ENCODE data around the gene DNAJA4.

Gene DNAJA4

DNA sequence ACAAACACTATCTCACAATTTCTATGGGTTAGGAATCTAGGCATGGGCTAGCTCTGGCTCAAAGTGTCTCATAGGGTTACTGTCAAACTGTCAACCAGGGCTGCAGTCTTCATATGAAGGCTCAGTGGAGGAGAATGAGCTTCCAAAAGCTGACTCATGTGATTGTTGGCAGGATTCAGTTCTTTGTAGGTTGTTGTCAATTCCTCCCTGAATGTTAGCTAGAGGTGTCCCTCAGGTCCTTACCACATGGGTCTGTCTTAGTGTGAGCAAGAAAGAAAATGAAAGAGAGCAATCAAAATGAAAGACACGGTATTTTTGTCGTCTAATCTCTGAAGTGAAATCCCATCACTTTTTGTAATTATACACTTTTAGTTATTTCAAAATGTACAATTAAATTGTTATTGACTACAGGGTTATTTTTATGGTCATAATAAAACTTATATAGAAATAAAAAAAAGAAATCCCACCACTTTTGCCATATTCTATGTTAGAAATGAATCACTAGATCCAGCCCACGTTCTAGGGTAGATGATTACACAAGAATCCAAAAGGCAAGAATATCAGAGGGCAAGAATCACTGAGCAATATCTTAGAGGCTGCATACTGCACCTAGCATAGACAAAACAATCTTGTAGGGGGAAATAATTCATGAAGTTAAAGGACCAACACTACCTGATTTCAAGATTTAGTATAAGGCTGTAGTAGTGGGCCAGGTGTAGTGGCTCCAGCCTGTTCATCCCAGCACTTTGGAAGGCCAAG, 38.4 kb upstream of the DNAJA4 start:
- no peak for TF ChIP-seq SUZ12 (IDR thresholded peaks at IDR 0.05; ENCODE audit: extremely low read depth, insufficient read depth, insufficient read length)
- TF ChIP-seq YY1 (IDR thresholded peaks at IDR 0.05; ENCODE audit: insufficient read depth, insufficient read length) = no peak
- no peak for TF ChIP-seq ZNF274 (IDR thresholded peaks at IDR 0.05; ENCODE audit: low read depth, low read length)
- no peak overlapping the region for H3K4me3 ChIP-seq (ENCODE audit: insufficient read length, low read depth)
- H3K4me1 ChIP-seq (ENCODE audit: insufficient read depth, insufficient read length) = no peaks in the 10 kb centered on the region
- no peak for DNase-seq (ENCODE audit: low read depth, low spot score)
- H3K9me3 ChIP-seq (ENCODE audit: insufficient read depth, low read length) = peaks cover 15% of the 10 kb centered on the region
- H3K9ac ChIP-seq (ENCODE audit: insufficient read length, low read depth) = no peak overlapping the region
- H3K27me3 ChIP-seq (ENCODE audit: insufficient read depth, insufficient read length) = no peaks in the 10 kb centered on the region
- no peaks in the 10 kb centered on the region for H3K36me3 ChIP-seq (ENCODE audit: insufficient read depth, insufficient read length, low read length)

DNA sequence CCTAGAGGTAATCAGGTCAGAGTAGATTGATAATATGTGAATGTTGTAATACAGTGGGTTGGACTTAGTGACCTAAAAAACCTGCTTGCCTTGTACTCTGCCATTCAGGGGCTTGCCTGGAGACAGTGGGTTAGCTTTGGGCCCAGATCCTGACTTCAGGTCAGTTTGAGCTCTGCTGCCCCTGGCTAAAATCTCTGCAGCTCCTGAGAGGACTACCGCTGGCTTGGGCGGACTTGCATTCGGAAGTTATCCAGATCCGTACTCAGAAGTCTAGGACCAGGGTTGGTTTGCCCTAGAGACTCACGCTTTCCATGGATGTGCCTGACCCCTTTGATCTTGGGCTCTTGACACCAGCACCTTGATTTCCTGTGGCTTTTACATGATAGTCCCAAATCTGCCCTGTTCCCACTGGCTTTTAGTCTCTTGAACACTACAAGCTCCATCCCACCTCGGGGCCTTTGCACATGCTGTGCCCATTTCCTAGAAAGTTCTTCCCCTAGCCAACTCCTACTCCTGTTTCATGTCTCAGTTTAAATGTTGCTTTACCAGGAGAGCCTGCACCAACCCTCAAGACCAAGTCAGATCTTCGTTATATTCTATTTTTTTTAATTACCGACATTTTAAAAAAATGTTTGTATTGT, 35.9 kb upstream of the DNAJA4 start:
- DNase-seq (ENCODE audit: low read depth, low spot score) = no peak
- Histone ChIP-seq H3K4me3 (ENCODE audit: insufficient read length, low read depth) (no peak overlapping the region), H3K9ac (ENCODE audit: insufficient read length, low read depth) (no peak overlapping the region), H3K9me3 (ENCODE audit: insufficient read depth, low read length) (peaks cover 15% of the 10 kb centered on the region), H3K36me3 (ENCODE audit: insufficient read depth, insufficient read length, low read length) (no peaks in the 10 kb centered on the region), H3K4me1 (ENCODE audit: insufficient read depth, insufficient read length) (peaks cover 2% of the 10 kb centered on the region), H3K27me3 (ENCODE audit: insufficient read depth, insufficient read length) (no peaks in the 10 kb centered on the region)
- no peak for TF ChIP-seq YY1 (IDR thresholded peaks at IDR 0.05; ENCODE audit: insufficient read depth, insufficient read length)
- TF ChIP-seq ZNF274 (IDR thresholded peaks at IDR 0.05; ENCODE audit: low read depth, low read length) = no peak
- TF ChIP-seq SUZ12 (IDR thresholded peaks at IDR 0.05; ENCODE audit: extremely low read depth, insufficient read depth, insufficient read length) = no peak

DNA sequence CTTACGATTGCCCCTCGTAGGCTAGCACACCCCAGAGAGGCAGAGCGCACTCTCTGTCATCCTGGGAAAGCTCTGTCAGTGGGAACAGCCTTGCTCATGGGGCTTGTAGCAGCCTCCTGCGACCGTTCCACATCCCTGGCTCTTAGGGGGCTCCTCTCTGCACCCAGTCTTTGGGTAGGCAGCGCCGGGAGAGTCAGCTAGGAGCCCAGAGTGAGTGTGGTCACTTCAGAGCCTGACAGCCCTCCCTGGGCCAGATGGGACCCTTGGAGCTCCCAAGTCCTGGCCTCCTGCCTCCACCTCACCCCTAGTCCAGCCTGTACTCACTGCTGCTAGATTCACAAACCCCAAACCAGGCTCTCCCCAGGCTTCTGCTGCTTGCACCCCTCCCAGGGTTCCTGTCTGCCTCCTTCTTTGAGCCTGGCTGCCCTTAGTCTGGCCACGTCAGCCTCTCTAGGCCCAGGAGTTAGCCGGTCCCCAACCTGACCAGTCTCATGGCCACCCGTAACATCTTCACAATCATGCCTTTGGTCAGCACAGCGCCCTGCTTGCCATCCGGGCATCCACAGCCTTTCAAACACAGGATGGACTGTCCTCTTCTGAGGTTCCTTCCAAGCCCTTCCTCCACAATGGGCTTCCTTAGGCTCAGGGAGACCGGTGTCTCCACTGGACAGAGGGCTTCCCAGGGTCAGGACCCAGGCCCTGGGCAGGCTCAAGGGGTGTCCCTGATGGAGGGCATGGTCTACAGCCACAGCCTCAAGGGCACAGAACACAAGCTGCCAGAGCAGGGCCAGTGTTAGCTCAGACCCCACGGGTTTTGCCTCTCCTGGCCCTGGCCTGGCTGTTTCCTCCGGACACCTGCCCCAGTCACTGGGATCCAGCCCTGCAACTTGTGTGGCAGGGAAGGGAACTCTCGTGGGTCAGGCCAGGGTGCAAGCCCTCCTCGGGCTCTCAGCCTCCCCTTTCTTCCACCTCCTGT, 34.6 kb upstream of the DNAJA4 start:
- Histone ChIP-seq H3K4me3 (ENCODE audit: insufficient read length, low read depth) (no peak overlapping the region), H3K9me3 (ENCODE audit: insufficient read depth, low read length) (peaks cover 15% of the 10 kb centered on the region), H3K9ac (ENCODE audit: insufficient read length, low read depth) (no peak overlapping the region), H3K36me3 (ENCODE audit: insufficient read depth, insufficient read length, low read length) (no peaks in the 10 kb centered on the region), H3K4me1 (ENCODE audit: insufficient read depth, insufficient read length) (peaks cover 10% of the 10 kb centered on the region), H3K27me3 (ENCODE audit: insufficient read depth, insufficient read length) (no peaks in the 10 kb centered on the region)
- no peak for DNase-seq (ENCODE audit: low read depth, low spot score)
- TF ChIP-seq ZNF274 (IDR thresholded peaks at IDR 0.05; ENCODE audit: low read depth, low read length) = no peak

DNA sequence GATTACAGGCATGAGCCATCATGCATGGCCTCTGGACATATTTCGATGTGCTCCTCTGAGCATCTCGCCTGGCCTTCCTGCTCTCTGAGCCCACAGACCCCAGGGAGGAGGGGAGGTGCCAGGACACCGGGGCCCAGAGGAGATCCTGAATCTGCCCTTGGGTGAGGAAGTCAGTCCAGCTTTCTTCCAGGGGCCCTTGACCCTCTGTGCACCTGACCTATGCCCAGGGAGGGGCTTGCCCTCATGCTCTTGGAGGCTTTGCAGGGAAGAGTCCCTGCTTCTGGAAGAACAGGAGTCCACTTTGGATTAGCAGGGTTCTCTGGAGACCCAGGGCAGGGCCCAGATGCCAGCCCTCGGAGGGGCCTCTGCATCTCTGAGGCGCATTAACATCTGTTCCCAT, 31.4 kb upstream of the DNAJA4 start:
- Histone ChIP-seq H3K9ac (ENCODE audit: insufficient read length, low read depth) (peak overlapping the region; percentile 1), H3K4me1 (ENCODE audit: insufficient read depth, insufficient read length) (peaks cover 14% of the 10 kb centered on the region), H3K27me3 (ENCODE audit: insufficient read depth, insufficient read length) (no peaks in the 10 kb centered on the region), H3K36me3 (ENCODE audit: insufficient read depth, insufficient read length, low read length) (no peaks in the 10 kb centered on the region), H3K9me3 (ENCODE audit: insufficient read depth, low read length) (no peaks in the 10 kb centered on the region), H3K4me3 (ENCODE audit: insufficient read length, low read depth) (no peak overlapping the region)
- no peak for DNase-seq (ENCODE audit: low read depth, low spot score)
- TF ChIP-seq YY1 (IDR thresholded peaks at IDR 0.05; ENCODE audit: insufficient read depth, insufficient read length) = no peak
- no peak for TF ChIP-seq SUZ12 (IDR thresholded peaks at IDR 0.05; ENCODE audit: extremely low read depth, insufficient read depth, insufficient read length)
- TF ChIP-seq ZNF274 (IDR thresholded peaks at IDR 0.05; ENCODE audit: low read depth, low read length) = no peak

DNA sequence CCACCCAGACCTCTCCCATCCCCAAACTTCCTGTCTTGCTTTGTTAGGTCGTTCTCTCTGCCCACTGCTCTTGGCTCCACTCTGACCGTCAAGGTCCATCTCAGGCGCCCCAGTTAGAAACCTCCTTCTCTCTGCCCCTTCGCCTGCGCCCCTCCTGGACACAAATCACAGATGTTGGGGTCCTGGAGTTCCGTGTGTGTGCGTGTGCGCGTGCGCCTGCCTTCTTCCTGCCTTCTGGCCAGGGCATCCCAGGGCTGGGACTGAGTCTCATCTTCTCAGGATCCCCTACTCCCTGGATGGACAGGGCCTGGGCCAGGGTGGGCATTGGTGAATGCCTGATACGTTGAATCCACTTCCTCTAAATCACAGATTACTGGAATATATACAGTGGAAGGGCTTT, 30.9 kb upstream of the DNAJA4 start:
- DNase-seq (ENCODE audit: low read depth, low spot score) = no peak
- Histone ChIP-seq H3K9me3 (ENCODE audit: insufficient read depth, low read length) (no peaks in the 10 kb centered on the region), H3K9ac (ENCODE audit: insufficient read length, low read depth) (peak overlapping the region; percentile 1), H3K4me1 (ENCODE audit: insufficient read depth, insufficient read length) (peaks cover 14% of the 10 kb centered on the region), H3K27me3 (ENCODE audit: insufficient read depth, insufficient read length) (no peaks in the 10 kb centered on the region), H3K4me3 (ENCODE audit: insufficient read length, low read depth) (no peak overlapping the region), H3K36me3 (ENCODE audit: insufficient read depth, insufficient read length, low read length) (no peaks in the 10 kb centered on the region)
- TF ChIP-seq SUZ12 (IDR thresholded peaks at IDR 0.05; ENCODE audit: extremely low read depth, insufficient read depth, insufficient read length) (no peak), ZNF274 (IDR thresholded peaks at IDR 0.05; ENCODE audit: low read depth, low read length) (no peak), YY1 (IDR thresholded peaks at IDR 0.05; ENCODE audit: insufficient read depth, insufficient read length) (no peak)

DNA sequence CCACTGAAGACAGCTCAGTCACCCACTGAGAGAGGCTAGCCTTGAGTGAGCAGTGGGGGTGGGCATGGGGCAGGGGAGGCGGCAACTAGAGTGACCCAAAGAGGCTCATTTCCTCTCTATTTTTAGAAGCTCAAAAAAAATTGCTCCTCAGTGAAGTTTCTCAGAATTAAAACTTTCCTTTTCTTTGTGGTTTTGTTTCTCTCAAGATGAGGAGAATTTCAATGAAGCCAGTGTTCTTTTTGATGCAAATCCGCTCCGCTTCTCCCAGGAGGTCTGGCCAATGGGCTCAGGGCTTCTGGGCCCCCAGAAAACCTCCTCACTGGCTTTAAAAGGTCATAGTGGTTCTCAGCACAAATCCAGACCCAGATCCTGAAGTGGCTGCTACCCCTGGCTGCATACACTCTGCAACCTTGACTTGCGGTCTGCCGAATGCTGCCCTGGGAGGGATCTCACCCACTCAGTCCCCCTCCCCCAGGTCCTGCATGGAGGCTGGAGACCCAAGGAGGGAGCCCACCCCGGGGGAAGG, 29.8 kb upstream of the DNAJA4 start, which contains the start of gene ACSBG1:
TSS of gene ACSBG1 (minus strand) at position 51 of the 526 bp plus-strand sequence. CDS start 64 bp downstream, outside the sequence.
- Histone ChIP-seq H3K4me3 (ENCODE audit: insufficient read length, low read depth) (no peak within 1 kb of the TSS), H3K27me3 (ENCODE audit: insufficient read depth, insufficient read length) (no peaks in the 10 kb centered on the region), H3K4me1 (ENCODE audit: insufficient read depth, insufficient read length) (peaks cover 14% of the 10 kb centered on the region), H3K36me3 (ENCODE audit: insufficient read depth, insufficient read length, low read length) (no peaks in the 10 kb centered on the region), H3K9me3 (ENCODE audit: insufficient read depth, low read length) (no peaks in the 10 kb centered on the region), H3K9ac (ENCODE audit: insufficient read length, low read depth) (peak within 1 kb of the TSS; percentile 14)
- DNase-seq (ENCODE audit: low read depth, low spot score) = peak; percentile 78
- TF ChIP-seq ZNF274 (IDR thresholded peaks at IDR 0.05; ENCODE audit: low read depth, low read length) (no peak), SUZ12 (IDR thresholded peaks at IDR 0.05; ENCODE audit: extremely low read depth, insufficient read depth, insufficient read length) (no peak), YY1 (IDR thresholded peaks at IDR 0.05; ENCODE audit: insufficient read depth, insufficient read length) (no peak)

Measured in NT2/D1 (cell line).